Measurements from ENCODE around the gene EFHC2. TPM values are rescaled to one million over a fixed set of nuclear protein-coding genes. Genes with fewer than 3 reads are reported as not detected.

Gene EFHC2
- total RNA-seq, 1 experiment from 2014 or later: 0.28 TPM

DNA sequence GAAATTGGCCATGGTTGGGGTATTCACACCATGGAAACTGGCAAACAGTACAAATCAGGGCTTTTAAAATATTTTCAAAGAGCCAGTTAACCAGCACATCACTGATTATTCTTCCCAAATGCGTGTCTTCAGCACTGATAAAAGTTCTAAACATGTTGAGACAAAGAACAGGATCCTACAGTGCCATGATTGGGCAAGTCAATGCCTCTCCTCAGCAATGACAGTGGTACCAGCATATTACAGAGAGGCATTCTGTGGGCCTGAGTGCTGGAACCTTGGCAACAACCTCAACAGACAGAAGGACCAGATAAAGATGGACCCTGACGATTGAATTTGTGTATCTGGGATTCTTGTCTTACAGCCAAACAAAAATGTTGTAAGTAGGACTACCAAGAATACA, 108.9 kb downstream of the EFHC2 start:
- H3K9me3 ChIP-seq (ENCODE audit: control insufficient read depth, insufficient read depth, low read depth, low read length): no peaks in the 10 kb centered on the region
- no TSS peak for BruUV-seq (replicated peaks)
- no peak for ATAC-seq
- H3K36me3 ChIP-seq (ENCODE audit: control insufficient read depth, insufficient read depth, low read length): no peaks in the 10 kb centered on the region
- DNase-seq (ENCODE audit: low read depth, low spot score): no peak
- no peaks in the 10 kb centered on the region for H3K27me3 ChIP-seq (ENCODE audit: control insufficient read depth, insufficient read depth, low read length)
- in situ Hi-C loops (cut with HindIII; ENCODE audit: low pct_unique_long_range_greater_than_20kb, low sequenced_read_pairs) (no loop called here), intact Hi-C loops (cut with micrococcal nuclease; ENCODE audit: unreplicated experiment) (no loop called here)
- CTCF ChIA-PET: no interaction called here
- H3K4me3 ChIP-seq (ENCODE audit: low read depth in 2 of 2, low read length in 2 of 2): no peak overlapping the region
- POLR2A ChIA-PET: no interaction called here
- no peak overlapping the region for H3K27ac ChIP-seq (ENCODE audit: low read length)
- no peaks in the 10 kb centered on the region for H3K4me1 ChIP-seq (ENCODE audit: control insufficient read depth, insufficient read depth, low read length)
- no peak for TF ChIP-seq TCF7L2 (IDR thresholded peaks at IDR 0.05; ENCODE audit: low read depth, low read length)
- TF ChIP-seq, protein P1, sequence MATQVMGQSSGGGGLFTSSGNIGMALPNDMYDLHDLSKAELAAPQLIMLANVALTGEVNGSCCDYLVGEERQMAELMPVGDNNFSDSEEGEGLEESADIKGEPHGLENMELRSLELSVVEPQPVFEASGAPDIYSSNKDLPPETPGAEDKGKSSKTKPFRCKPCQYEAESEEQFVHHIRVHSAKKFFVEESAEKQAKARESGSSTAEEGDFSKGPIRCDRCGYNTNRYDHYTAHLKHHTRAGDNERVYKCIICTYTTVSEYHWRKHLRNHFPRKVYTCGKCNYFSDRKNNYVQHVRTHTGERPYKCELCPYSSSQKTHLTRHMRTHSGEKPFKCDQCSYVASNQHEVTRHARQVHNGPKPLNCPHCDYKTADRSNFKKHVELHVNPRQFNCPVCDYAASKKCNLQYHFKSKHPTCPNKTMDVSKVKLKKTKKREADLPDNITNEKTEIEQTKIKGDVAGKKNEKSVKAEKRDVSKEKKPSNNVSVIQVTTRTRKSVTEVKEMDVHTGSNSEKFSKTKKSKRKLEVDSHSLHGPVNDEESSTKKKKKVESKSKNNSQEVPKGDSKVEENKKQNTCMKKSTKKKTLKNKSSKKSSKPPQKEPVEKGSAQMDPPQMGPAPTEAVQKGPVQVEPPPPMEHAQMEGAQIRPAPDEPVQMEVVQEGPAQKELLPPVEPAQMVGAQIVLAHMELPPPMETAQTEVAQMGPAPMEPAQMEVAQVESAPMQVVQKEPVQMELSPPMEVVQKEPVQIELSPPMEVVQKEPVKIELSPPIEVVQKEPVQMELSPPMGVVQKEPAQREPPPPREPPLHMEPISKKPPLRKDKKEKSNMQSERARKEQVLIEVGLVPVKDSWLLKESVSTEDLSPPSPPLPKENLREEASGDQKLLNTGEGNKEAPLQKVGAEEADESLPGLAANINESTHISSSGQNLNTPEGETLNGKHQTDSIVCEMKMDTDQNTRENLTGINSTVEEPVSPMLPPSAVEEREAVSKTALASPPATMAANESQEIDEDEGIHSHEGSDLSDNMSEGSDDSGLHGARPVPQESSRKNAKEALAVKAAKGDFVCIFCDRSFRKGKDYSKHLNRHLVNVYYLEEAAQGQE (IDR thresholded peaks at IDR 0.05; ENCODE audit: insufficient read depth in 1 of 2, low read depth in 2 of 2, low read length in 1 of 2): no peak
- no peak for TF ChIP-seq SIN3A (IDR thresholded peaks at IDR 0.05; ENCODE audit: borderline replicate concordance, insufficient read depth, low read depth, low read length)
- TF ChIP-seq, protein P2, sequence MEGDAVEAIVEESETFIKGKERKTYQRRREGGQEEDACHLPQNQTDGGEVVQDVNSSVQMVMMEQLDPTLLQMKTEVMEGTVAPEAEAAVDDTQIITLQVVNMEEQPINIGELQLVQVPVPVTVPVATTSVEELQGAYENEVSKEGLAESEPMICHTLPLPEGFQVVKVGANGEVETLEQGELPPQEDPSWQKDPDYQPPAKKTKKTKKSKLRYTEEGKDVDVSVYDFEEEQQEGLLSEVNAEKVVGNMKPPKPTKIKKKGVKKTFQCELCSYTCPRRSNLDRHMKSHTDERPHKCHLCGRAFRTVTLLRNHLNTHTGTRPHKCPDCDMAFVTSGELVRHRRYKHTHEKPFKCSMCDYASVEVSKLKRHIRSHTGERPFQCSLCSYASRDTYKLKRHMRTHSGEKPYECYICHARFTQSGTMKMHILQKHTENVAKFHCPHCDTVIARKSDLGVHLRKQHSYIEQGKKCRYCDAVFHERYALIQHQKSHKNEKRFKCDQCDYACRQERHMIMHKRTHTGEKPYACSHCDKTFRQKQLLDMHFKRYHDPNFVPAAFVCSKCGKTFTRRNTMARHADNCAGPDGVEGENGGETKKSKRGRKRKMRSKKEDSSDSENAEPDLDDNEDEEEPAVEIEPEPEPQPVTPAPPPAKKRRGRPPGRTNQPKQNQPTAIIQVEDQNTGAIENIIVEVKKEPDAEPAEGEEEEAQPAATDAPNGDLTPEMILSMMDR (IDR thresholded peaks at IDR 0.05): no peak
- no peak for TF ChIP-seq POLR2AphosphoS5 (IDR thresholded peaks at IDR 0.05; ENCODE audit: low read depth, low read length)

DNA sequence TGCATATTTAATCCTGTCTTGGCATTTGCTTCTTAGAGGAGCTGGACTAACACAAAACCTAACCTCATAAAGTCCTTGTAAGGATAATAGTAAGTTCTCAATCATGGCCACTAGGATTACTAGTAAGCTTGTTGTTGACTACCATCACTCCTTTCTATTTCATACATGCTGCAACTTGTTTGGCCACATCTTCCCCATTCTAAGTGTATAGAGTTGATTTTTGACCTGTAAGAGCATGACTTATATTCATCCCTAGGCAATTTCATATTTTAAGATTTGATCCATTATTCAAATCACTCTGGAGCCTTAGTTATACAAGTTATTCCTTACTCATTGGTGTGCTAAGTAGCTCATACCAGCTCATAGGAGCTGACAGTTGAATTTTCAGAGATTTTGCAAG, 109.4 kb downstream of the EFHC2 start:
- Histone ChIP-seq H3K4me3 (ENCODE audit: low read depth in 2 of 2, low read length in 2 of 2) (no peak overlapping the region), H3K9me3 (ENCODE audit: control insufficient read depth, insufficient read depth, low read depth, low read length) (no peaks in the 10 kb centered on the region), H3K36me3 (ENCODE audit: control insufficient read depth, insufficient read depth, low read length) (no peaks in the 10 kb centered on the region), H3K27ac (ENCODE audit: low read length) (no peak overlapping the region), H3K27me3 (ENCODE audit: control insufficient read depth, insufficient read depth, low read length) (no peaks in the 10 kb centered on the region), H3K4me1 (ENCODE audit: control insufficient read depth, insufficient read depth, low read length) (no peaks in the 10 kb centered on the region)
- in situ Hi-C loops (cut with HindIII; ENCODE audit: low pct_unique_long_range_greater_than_20kb, low sequenced_read_pairs) (no loop called here), intact Hi-C loops (cut with micrococcal nuclease; ENCODE audit: unreplicated experiment) (no loop called here)
- BruUV-seq (replicated peaks): no TSS peak
- ChIA-PET POLR2A (no interaction called here), CTCF (no interaction called here)
- ATAC-seq (no peak), DNase-seq (ENCODE audit: low read depth, low spot score) (no peak)
- TF ChIP-seq, protein P1 (IDR thresholded peaks at IDR 0.05; ENCODE audit: insufficient read depth in 1 of 2, low read depth in 2 of 2, low read length in 1 of 2): no peak
- TF ChIP-seq POLR2AphosphoS5 (IDR thresholded peaks at IDR 0.05; ENCODE audit: low read depth, low read length): no peak
- TF ChIP-seq, protein P2 (IDR thresholded peaks at IDR 0.05): no peak
- TF ChIP-seq SIN3A (IDR thresholded peaks at IDR 0.05; ENCODE audit: borderline replicate concordance, insufficient read depth, low read depth, low read length): no peak
- no peak for TF ChIP-seq TCF7L2 (IDR thresholded peaks at IDR 0.05; ENCODE audit: low read depth, low read length)
